ENCODE data around the gene LRRC49.
"Not testable (repeated sequence)": the region's sequence is repeated elsewhere in the genome, so short reads cannot be mapped to it uniquely, and the experiment has no call there.

GRCh38 chr15:70858614-70859321, 33.9 kb upstream of the LRRC49 start:
- TF ChIP-seq CTCF (conservative IDR thresholded peaks at IDR 0.05; ENCODE audit: low read depth, low read length); POLR2A (IDR thresholded peaks at IDR 0.05; ENCODE audit: low read depth, low read length); BHLHE40 (IDR thresholded peaks at IDR 0.05; ENCODE audit: low read depth, low read length); MAZ (IDR thresholded peaks at IDR 0.05; ENCODE audit: borderline replicate concordance, low read depth, low read length); SMC3 (IDR thresholded peaks at IDR 0.05; ENCODE audit: low read depth, low read length); MAFK (IDR thresholded peaks at IDR 0.05; ENCODE audit: low read depth, low read length); ELK1 (IDR thresholded peaks at IDR 0.05; ENCODE audit: borderline replicate concordance, low read depth, low read length); CEBPB (IDR thresholded peaks at IDR 0.05; ENCODE audit: low read depth, low read length); RAD21 (IDR thresholded peaks at IDR 0.05; ENCODE audit: low read length); USF2 (IDR thresholded peaks at IDR 0.05; ENCODE audit: low read depth, low read length); RFX5 (IDR thresholded peaks at IDR 0.05; ENCODE audit: low read depth, low read length); CHD1 (IDR thresholded peaks at IDR 0.05; ENCODE audit: low read depth, low read length); FOS (IDR thresholded peaks at IDR 0.05; ENCODE audit: low read depth, low read length): not testable (repeated sequence)

All from IMR-90 (cell line).